Forelimb muscle (tissue), 1 donor: ENCODE results near the gene ATP11A. TPM values are rescaled to one million over a fixed set of nuclear protein-coding genes. Genes with fewer than 3 reads are reported as not detected.
"Not testable (repeated sequence)": the region's sequence is repeated elsewhere in the genome, so short reads cannot be mapped to it uniquely, and the experiment has no call there.

Source experiments
- DNase-seq: peaks from one replicate; pipeline ENCODE4 v3.0.0-alpha.2; 2013; ENCODE audit warnings: low read depth
- polyA plus RNA-seq: library from polyadenylated mRNA; unstranded; fragments of 120-200 nt; gene quantifications from one replicate; pipeline ENCODE4 v1.2.1, GENCODE V29; 2013; ENCODE audit not compliant: insufficient read length

Gene ATP11A
- polyA plus RNA-seq, 1 donor, result 22.0 TPM

GRCh38 chr13:112692586-112692985 is 2.7 kb downstream of the ATP11A start:
- no peak for DNase-seq

- DNase-seq, result no peak
These were observed 4.1 kb downstream of the ATP11A start for GRCh38 chr13:112693831-112694497.

- DNase-seq, result no peak
These were observed 5.3 kb downstream of the ATP11A start for GRCh38 chr13:112695121-112695520.

GRCh38 chr13:112696001-112696868 is 6.4 kb downstream of the ATP11A start:
- DNase-seq, result no peak

- no peak for DNase-seq
These were observed 7.1 kb downstream of the ATP11A start for GRCh38 chr13:112696869-112697465.

- DNase-seq, result no peak
These were observed 8.2 kb downstream of the ATP11A start for GRCh38 chr13:112697756-112698655.

- no peak for DNase-seq
These were observed 9.6 kb downstream of the ATP11A start for GRCh38 chr13:112699322-112699918.

GRCh38 chr13:112700291-112701060 is 10.6 kb downstream of the ATP11A start:
- DNase-seq, result no peak

GRCh38 chr13:112702341-112702985 is 12.6 kb downstream of the ATP11A start:
- no peak for DNase-seq

- no peak for DNase-seq
These were observed 13.1 kb downstream of the ATP11A start for GRCh38 chr13:112702986-112703379.

GRCh38 chr13:112703449-112704284 is 13.8 kb downstream of the ATP11A start:
- DNase-seq, result peak; percentile 55

GRCh38 chr13:112704308-112705145 is 14.7 kb downstream of the ATP11A start:
- no peak for DNase-seq

GRCh38 chr13:112705286-112705685 is 15.4 kb downstream of the ATP11A start:
- no peak for DNase-seq

- DNase-seq, result no peak
These were observed 16.3 kb downstream of the ATP11A start for GRCh38 chr13:112706171-112706570.

- no peak for DNase-seq
These were observed 18.9 kb downstream of the ATP11A start for GRCh38 chr13:112708560-112709240.

GRCh38 chr13:112709316-112709715 is 19.5 kb downstream of the ATP11A start:
- not testable (repeated sequence) for DNase-seq
